HG03196 (cell line): ENCODE measurements around the gene HOMER2.

Experiments used
- ATAC-seq: cut with Tn5 transposase; IDR thresholded peaks from one replicate; pipeline ENCODE4 v1.9.1; 2021; ENCODE audit not compliant: unreplicated experiment

Gene HOMER2

GRCh38 chr15:82933576-82933975 is 18.9 kb downstream of the HOMER2 start:
- no peak for ATAC-seq

GRCh38 chr15:82931221-82931620 is 21.3 kb downstream of the HOMER2 start:
- ATAC-seq: no peak

DNA sequence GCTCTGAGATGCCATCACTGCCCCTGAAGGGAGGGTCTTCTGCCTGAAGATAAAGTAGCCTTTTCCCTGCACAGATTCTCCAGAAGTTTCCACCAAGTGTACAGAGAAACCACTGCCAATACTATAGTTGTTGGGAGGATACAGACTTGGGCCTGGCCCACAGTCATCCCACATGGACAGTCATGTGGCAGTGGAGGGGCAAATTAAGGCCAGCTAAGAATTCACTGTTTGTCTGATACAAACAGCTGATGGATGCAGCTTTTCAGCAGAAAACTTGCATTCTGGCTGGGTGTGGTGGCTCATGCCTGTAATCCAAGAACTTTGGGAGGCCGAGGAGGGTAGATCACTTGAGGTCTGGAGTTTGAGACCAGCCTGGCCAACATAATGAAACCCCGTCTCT is 22.1 kb downstream of the HOMER2 start:
- no peak for ATAC-seq

DNA sequence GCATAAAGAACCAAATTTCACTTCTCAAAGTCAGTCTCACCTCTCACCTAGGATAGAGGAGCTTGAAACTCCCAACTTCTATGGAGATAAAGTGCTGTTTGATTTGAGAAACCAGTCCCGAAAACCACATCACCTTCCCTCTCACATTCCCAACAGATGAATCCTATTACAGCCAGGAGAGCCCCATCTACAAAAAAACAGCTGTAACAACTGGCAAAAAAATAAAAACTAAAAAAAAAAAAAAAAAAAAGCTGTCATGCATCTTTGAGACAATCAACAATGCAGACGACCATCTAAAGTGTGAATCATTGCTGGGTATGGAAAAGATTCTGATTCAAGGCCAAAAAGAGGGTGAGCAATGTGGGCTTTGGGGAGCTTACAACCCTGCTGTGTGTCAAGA is 23.8 kb downstream of the HOMER2 start:
- ATAC-seq: no peak

GRCh38 chr15:82923744-82924143 is 28.8 kb downstream of the HOMER2 start:
- ATAC-seq: no peak

- ATAC-seq: no peak
These were observed 29.8 kb downstream of the HOMER2 start for GRCh38 chr15:82922737-82923136.

DNA sequence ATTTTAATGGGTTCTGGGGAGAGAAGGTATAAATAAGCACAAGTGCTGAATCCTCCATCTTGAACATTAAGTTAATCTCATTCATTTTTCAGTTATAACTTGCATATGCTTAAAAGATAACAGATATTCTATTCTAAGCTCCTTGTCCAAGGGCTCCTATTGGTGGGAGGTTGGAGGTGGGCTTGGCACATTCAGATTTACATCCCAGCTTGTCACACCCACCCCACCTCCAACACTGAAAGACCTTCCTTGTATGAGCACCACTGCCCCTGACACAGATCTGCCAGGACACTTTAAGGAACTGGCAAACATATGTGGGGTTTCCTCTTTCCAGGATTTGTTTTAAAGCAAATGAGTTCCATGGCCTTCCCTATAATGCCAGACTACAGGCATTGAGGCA is 30.6 kb downstream of the HOMER2 start:
- no peak for ATAC-seq

- no peak for ATAC-seq
These were observed 31.3 kb downstream of the HOMER2 start for GRCh38 chr15:82921242-82921641.

- no peak for ATAC-seq
These were observed 33.2 kb downstream of the HOMER2 start for GRCh38 chr15:82919231-82919886.

DNA sequence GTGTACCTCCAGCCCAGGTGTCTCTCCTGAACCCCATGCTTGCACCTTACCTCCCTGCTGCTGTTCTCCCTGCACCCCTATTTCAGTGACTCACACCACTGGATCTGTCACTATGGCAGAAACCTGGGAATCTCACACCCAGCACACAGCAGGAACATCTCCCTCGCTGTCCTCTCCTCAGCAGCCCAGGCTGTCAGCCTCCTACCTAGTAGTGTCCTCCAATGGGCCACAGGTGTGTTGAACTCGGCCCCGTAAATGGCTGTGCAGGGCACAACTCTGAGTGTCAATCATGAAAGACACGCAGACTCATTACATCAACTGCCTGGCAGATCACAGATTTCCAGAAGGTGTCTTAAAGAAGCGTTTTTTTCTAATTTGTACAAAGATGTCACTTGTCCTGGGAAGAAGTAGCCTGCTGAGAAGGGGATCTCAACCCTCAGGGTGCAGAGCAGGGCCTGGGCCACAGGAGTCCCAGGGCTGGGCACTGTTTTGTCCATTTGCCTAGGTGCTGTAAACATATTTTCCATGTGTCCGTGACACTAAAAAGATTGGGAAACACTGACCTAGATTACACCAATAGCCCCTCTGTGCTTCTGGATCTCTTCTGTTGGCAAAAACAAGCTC is 33.8 kb downstream of the HOMER2 start:
- no peak for ATAC-seq

GRCh38 chr15:82918162-82918561 is 34.4 kb downstream of the HOMER2 start:
- no peak for ATAC-seq

DNA sequence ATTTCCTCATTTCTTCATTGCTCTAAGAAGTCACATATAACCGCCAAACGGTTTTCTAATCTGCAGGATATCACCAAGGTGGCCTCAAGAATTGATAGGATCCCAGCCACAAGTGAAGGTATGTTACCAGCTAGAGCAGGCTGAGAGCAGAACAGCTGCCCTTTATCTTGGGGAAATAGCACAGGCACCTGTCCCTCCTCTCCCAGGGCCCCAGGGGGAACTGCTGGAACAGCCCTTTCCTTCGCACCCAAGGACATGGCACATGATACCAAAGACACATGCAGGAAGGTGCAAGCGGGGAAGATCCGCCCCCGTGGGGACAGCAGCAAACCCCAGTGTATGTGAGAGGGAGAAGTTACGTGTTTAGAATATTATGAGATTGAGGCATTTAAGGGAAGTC is 35.3 kb downstream of the HOMER2 start:
- no peak for ATAC-seq

- ATAC-seq: no peak
These were observed 36.2 kb downstream of the HOMER2 start for GRCh38 chr15:82916161-82916952.

DNA sequence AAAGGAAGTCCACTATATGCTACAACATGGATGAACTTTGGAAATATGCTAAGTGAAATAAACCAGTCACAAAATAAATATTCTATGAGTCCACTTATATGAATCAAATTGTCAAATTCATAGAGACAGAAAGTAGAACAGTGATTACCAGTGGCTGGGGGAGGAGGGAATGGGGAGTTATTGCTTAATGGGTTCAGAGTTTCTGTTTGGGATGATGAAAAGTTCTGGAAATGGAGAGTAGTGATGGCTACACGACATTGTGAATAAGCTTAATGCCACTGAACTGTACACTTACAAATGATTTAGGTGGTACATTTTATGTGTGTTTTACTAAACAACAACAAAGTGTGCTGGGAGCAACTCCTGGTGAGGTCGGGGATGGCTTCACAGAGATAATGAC is 38.1 kb downstream of the HOMER2 start:
- no peak for ATAC-seq

GRCh38 chr15:82911458-82911857 is 41.1 kb downstream of the HOMER2 start:
- ATAC-seq: no peak

DNA sequence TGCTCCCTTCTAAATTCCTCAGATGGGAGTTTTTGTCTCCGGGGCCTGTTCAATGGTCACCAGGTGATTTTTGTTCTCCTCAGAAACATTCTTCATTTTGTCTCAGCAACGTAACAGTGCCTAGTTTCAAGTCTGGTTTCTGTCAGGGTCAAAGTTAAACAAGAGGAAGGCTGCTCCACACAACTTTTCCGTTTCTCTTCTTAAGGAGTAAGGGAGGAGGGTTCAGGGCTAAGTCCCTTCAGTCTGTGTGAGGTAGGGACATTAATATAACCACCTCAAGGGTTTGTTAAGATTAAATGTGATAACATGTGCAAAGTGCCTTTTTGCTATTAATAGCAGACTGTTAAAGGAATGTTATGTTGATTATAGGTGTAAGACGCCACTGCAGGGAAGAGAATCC is 41.8 kb downstream of the HOMER2 start:
- no peak for ATAC-seq

DNA sequence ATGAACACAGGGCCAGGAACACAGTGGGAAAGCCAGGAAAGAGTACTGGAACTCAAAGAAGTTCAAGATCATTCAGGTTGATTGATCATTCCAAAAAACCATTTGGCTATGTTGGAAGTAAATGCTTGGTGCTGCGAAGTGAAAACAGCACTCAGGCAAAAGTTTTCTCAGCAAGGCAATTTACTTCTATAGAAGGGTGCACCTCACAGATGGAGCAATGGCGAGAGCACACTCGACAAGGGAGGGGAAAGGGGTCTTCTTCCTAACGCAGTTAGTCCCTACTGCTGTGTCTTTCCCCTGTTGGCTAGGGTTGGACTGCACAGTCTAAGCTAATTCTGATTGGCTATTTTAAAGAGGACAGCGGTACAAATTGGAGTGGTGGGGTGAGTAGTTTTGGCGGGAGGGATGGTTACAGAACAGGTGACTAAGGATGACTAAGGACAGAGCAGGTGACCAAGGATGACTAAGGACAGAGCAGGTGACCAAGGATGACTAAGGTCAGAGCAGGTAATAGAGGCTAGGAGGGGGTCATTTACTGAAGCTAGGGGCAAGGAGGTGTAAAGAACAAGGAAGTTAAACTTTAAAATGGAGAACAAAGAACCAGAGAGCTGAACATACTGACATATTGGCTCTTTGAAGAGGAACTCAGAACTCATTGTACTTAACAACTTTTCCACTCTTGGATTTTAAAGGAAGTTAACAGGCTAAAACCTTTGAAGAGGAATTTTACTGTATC is 43.3 kb downstream of the HOMER2 start:
- ATAC-seq: no peak

DNA sequence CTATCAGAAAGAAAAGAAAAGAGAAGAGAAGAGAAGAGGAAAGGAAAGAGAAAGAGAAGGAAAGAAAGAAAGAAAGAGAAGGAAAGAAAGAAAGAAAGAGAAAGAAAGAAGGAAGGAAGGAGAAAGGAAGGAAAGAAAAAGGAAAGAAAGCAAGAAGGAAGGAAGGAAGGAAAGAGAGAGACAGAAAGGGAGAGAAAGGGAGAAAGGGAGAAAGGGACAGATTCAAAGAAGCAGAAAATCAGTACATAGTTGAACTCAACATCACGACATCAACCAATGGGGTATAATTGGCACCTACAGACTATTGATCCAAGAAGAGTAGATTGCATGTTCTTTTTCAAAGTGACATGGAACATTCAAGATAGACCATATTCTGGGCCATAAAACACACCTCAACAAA is 45.2 kb downstream of the HOMER2 start:
- no peak for ATAC-seq

- ATAC-seq: no peak
These were observed 47.9 kb downstream of the HOMER2 start for GRCh38 chr15:82904574-82904973.

GRCh38 chr15:82903511-82903910 is 49.0 kb downstream of the HOMER2 start:
- no peak for ATAC-seq

DNA sequence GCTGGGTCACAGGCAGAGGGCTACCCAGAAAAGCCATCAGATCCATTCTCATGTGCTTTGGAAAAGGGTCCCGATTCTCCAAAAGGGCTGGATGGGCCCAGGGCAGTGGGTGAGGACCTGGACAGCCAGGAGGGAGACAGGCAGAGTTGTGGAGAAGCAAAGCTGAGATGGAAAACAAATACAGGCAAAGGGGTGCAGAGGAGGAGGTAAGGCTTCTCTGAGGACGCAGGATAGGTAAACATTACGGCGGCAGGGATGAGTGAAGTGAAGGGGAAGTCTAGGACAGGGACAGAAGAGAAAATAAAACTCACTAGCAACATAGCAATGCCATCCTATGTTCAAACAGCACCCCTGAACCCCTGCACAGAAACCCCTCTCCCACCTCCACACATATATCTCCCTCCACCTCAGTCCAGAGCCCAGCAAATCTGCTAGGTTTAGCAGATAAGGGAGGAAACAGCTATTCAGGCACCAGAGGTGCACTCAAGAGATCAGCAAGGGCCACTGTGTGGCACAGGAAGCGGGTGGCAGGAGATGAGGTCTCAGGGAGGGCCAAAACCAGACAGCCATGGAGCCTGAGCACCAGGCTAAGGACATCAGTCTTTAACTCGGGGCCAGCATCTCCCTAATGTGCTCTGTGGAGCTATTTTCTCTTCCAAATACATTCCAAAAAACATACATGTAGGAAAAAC is 51.3 kb downstream of the HOMER2 start:
- no peak for ATAC-seq
